B cell (primary cell): Measurements from ENCODE around the gene SIK3. TPM values are rescaled to one million over a fixed set of nuclear protein-coding genes. Genes with fewer than 3 reads are reported as not detected.

ENCODE experiments used
- ATAC-seq: fragments of 200-7000 bp; cut with Tn5 transposase; one replicate; pipeline ENCODE4 v1.10.0; 2021; ENCODE audit warnings: low read depth, mild to moderate bottlenecking, moderate number of reproducible peaks, moderate library complexity
- CTCF ChIA-PET: fragments of 350-600 bp; sonication (Branson Sonifier 250); formaldehyde crosslinking; loops from one replicate; lab custom pipeline; 2021; ENCODE audit warnings: antibody characterized with exemption, inconsistent platforms; lab: Charles Lee
- POLR2A ChIA-PET: fragments of 350-600 bp; sonication (Branson Sonifier 250); formaldehyde crosslinking; loops from one replicate; lab custom pipeline; 2021; ENCODE audit warnings: antibody characterized with exemption; lab: Charles Lee
- DNase-seq: peaks from one replicate; pipeline ENCODE4 v3.0.0; 2013
- H2AFZ ChIP-seq: 2 replicates; pipeline ENCODE4 v1.6.1; 2012; ENCODE audit warnings: mild to moderate bottlenecking, low read depth, low read length; ENCODE audit not compliant: insufficient read depth, poor library complexity, severe bottlenecking
- H3K27ac ChIP-seq, 2 donors: 1 replicate in 1 of 2; 2 replicates in 1 of 2; pipeline ENCODE4 v1.5.1; 2012 to 2013; ENCODE audit warnings: low read length in 2 of 2, mild to moderate bottlenecking in 2 of 2, moderate library complexity in 1 of 2
- H3K27me3 ChIP-seq, 4 experiments: fragments of 200-600 bp in 1 of 4; sonication (generic) in 1 of 4; replicated peaks in 1 of 4; 1 replicate in 2 of 4; 2 replicates in 2 of 4; pipeline versions ENCODE4 v1.6.1 to v1.7.0; 2013 to 2016; ENCODE audit warnings: low read length in 3 of 4, mild to moderate bottlenecking in 2 of 4, mixed read lengths in 1 of 4, moderate library complexity in 1 of 4; ENCODE audit not compliant: insufficient read depth in 4 of 4, control insufficient read depth in 3 of 4; ENCODE audit errors: control extremely low read depth in 1 of 4
- H3K36me3 ChIP-seq, 2 experiments: replicated peaks in 1 of 2; 1 replicate in 1 of 2; 2 replicates in 1 of 2; pipeline versions ENCODE4 v1.6.1 to v1.7.1; 2013; ENCODE audit warnings: low read length in 1 of 2; ENCODE audit not compliant: insufficient read depth in 2 of 2, control insufficient read depth in 1 of 2; ENCODE audit errors: control extremely low read depth in 1 of 2, extremely low read depth in 1 of 2
- H3K4me1 ChIP-seq, 2 donors: fragments of 200-600 bp in 1 of 2; sonication (generic) in 1 of 2; 1 replicate in 1 of 2; 2 replicates in 1 of 2; pipeline versions ENCODE4 v1.5.1 to v1.6.1; 2013 to 2017; ENCODE audit warnings: low read length in 2 of 2; ENCODE audit not compliant: control insufficient read depth in 2 of 2, insufficient read depth in 2 of 2
- H3K4me2 ChIP-seq: replicated peaks from 2 replicates; pipeline ENCODE3; 2012; ENCODE audit warnings: mild to moderate bottlenecking, low read depth, low read length; ENCODE audit not compliant: poor library complexity, severe bottlenecking
- H3K4me3 ChIP-seq, 5 experiments: fragments of 200-600 bp in 1 of 5; sonication (generic) in 1 of 5; 1 replicate in 3 of 5; 2 replicates in 2 of 5; pipeline versions ENCODE4 v1.5.1 to v1.7.0; 2011 to 2016; ENCODE audit warnings: low read length in 4 of 5, mild to moderate bottlenecking in 4 of 5, low read depth in 2 of 5, control low read depth in 1 of 5, moderate library complexity in 1 of 5; ENCODE audit not compliant: insufficient read depth in 1 of 5; ENCODE audit errors: control extremely low read depth in 1 of 5, extremely low read depth in 1 of 5
- H3K79me2 ChIP-seq: fragments of 200-600 bp; sonication (generic); one replicate; pipeline ENCODE4 v1.6.0; 2016; ENCODE audit warnings: low read length; ENCODE audit not compliant: control insufficient read depth, insufficient read depth
- H3K9ac ChIP-seq: fragments of 200-600 bp; sonication (generic); 2 replicates; pipeline ENCODE4 v1.6.1; 2017; ENCODE audit warnings: mild to moderate bottlenecking, low read length, moderate library complexity
- H3K9me3 ChIP-seq, 3 donors: one replicate each; pipeline versions ENCODE4 v1.6.1 to v1.7.1; 2013; ENCODE audit warnings: low read length in 2 of 3; ENCODE audit not compliant: control insufficient read depth in 2 of 3, insufficient read depth in 1 of 3; ENCODE audit errors: control extremely low read depth in 1 of 3
- H4K20me1 ChIP-seq: 2 replicates; pipeline ENCODE4 v1.6.0; 2012; ENCODE audit warnings: mild to moderate bottlenecking, low read length; ENCODE audit not compliant: insufficient read depth, control insufficient read depth, poor library complexity, severe bottlenecking
- H3K27ac Mint-ChIP-seq: one replicate; pipeline ENCODE4 v1.8.0; 2021; ENCODE audit warnings: mixed read lengths
- H3K27me3 Mint-ChIP-seq: one replicate; pipeline ENCODE4 v1.8.0; 2021; ENCODE audit warnings: mixed read lengths
- H3K4me1 Mint-ChIP-seq: one replicate; pipeline ENCODE4 v1.8.0; 2021; ENCODE audit warnings: mixed read lengths
- H3K4me3 Mint-ChIP-seq: one replicate; pipeline ENCODE4 v1.8.0; 2021; ENCODE audit warnings: mixed read lengths
- H3K9me3 Mint-ChIP-seq: one replicate; pipeline ENCODE4 v1.8.0; 2022; ENCODE audit warnings: mixed read lengths; ENCODE audit not compliant: insufficient read depth
- CTCF ChIP-seq: fragments of 200-600 bp; IDR thresholded peaks from one replicate; pipeline ENCODE4 v1.8.0; 2022; ENCODE audit warnings: antibody characterized with exemption, mild to moderate bottlenecking
- EZH2 ChIP-seq: IDR thresholded peaks from 2 replicates; pipeline ENCODE4 v1.6.1; 2012; ENCODE audit warnings: borderline replicate concordance, low read depth, mild to moderate bottlenecking, moderate library complexity, low read length; ENCODE audit not compliant: insufficient read depth, poor library complexity, severe bottlenecking
- WGBS: methylation state at CpG from one replicate; pipeline ENCODE4 v1.1.5; 2013; ENCODE audit warnings: missing lambda C conversion rate; ENCODE audit not compliant: insufficient coverage; 5-methylcytosine and 5-hydroxymethylcytosine counted together
- intact Hi-C: fragments of 100-400 bp; cut with micrococcal nuclease; formaldehyde crosslinking; loops from one replicate; pipeline ENCODE4 v1.10.0; 2022
- polyA plus RNA-seq: library from polyadenylated mRNA; depleted of rRNA; stranded (reverse); fragments of >200 nt; gene quantifications from 2 replicates; pipeline ENCODE4 v1.2.3, GENCODE V29; 2012
- total RNA-seq, 2 donors: library from RNA; stranded (reverse); fragments of 120-200 nt in 1 of 2; gene quantifications; 1 replicate in 1 of 2; 2 replicates in 1 of 2; pipeline versions ENCODE4 v1.2.3 to v1.2.4, GENCODE V29; 2013 to 2022

SIK3 gene
- total and polyA plus RNA-seq, 2 donors (not counting 1 experiment from before 2014, with no cell fraction given) = 36.5 to 180 TPM

- Histone ChIP-seq H4K20me1 (no peaks in the 10 kb centered on the region), H3K27me3 (no peaks in the 10 kb centered on the region), H3K4me2 (peak overlapping the region; percentile 76), H3K36me3 (peaks cover 0 to 6% of the 10 kb centered on the region in 2 experiments), H2AFZ (peak overlapping the region; percentile 7), H3K4me3 (peak overlapping the region in 4 of 5 experiments; percentile 14 to 54 (median 40)), H3K4me1 (peaks cover 83 to 88% of the 10 kb centered on the region in 2 donors), H3K27ac (peak overlapping the region; percentile 95 to 96), H3K79me2 (peaks cover 54% of the 10 kb centered on the region), H3K9me3 (peaks cover 0 to 4% (median 0%) of the 10 kb centered on the region in 3 donors), H3K9ac (peak overlapping the region; percentile 59)
- DNase-seq (peak; percentile 44), ATAC-seq (no peak)
- POLR2A ChIA-PET = interaction anchor here (0.6 to 3.2 kb wide), 4 partner anchors 32 to 168 kb away, joined by 3 to 19 read pairs (median 3); partner anchors contain the start of gene SIK3
- WGBS = 8% methylated on average over 1 of the region's 2 CpGs
- peak overlapping the region; percentile 90 for H3K4me3 Mint-ChIP-seq
- no peaks in the 10 kb centered on the region for H3K27me3 Mint-ChIP-seq
- no peaks in the 10 kb centered on the region for H3K9me3 Mint-ChIP-seq
- intact Hi-C loops = loop anchor here (2.0 to 5.0 kb wide), 2 partner anchors 18 to 33 kb away; no protein-coding TSS in a partner anchor
- CTCF ChIA-PET = interaction anchor here (0.7 to 7.6 kb wide), 8 partner anchors 19 to 221 kb away, joined by 3 to 57 read pairs (median 6); partner anchors contain the start of gene SIK3
- H3K4me1 Mint-ChIP-seq = peaks cover 79% of the 10 kb centered on the region
- TF ChIP-seq EZH2 (no peak), CTCF (no peak)
- H3K27ac Mint-ChIP-seq = peak overlapping the region; percentile 96
Observed at GRCh38 chr11:116930586-116930985, 167.6 kb downstream of the SIK3 start.

- TF ChIP-seq EZH2 = no peak
- no peak for TF ChIP-seq CTCF
- intact Hi-C loops = loop anchor here (2.0 to 5.0 kb wide), 2 partner anchors 19 to 33 kb away; no protein-coding TSS in a partner anchor
- peak overlapping the region; percentile 90 for H3K4me3 Mint-ChIP-seq
- H3K4me1 ChIP-seq = peaks cover 87 to 92% of the 10 kb centered on the region in 2 donors
- ATAC-seq (peak; percentile 12), DNase-seq (peak; percentile 45)
- H3K4me1 Mint-ChIP-seq = peaks cover 82% of the 10 kb centered on the region
- peaks cover 0 to 6% of the 10 kb centered on the region in 2 experiments for H3K36me3 ChIP-seq
- peak overlapping the region; percentile 59 for H3K9ac ChIP-seq
- peak overlapping the region; percentile 95 to 96 for H3K27ac ChIP-seq
- ChIA-PET POLR2A (interaction anchor here (0.6 to 3.2 kb wide), 5 partner anchors 14 to 168 kb away, joined by 3 to 19 read pairs (median 3); partner anchors contain the start of gene SIK3), CTCF (interaction anchor here (0.7 to 7.6 kb wide), 9 partner anchors 20 to 215 kb away, joined by 3 to 57 read pairs (median 6); partner anchors contain the start of gene SIK3)
- peaks cover 0 to 4% (median 0%) of the 10 kb centered on the region in 3 donors for H3K9me3 ChIP-seq
- H3K27me3 ChIP-seq = no peaks in the 10 kb centered on the region
- peaks cover 54% of the 10 kb centered on the region for H3K79me2 ChIP-seq
- WGBS = 0% methylated on average over 2 of the region's 4 CpGs
- no peaks in the 10 kb centered on the region for H3K9me3 Mint-ChIP-seq
- H3K4me3 ChIP-seq = peak overlapping the region in 4 of 5 experiments; percentile 14 to 54 (median 40)
- H3K27ac Mint-ChIP-seq = peak overlapping the region; percentile 96
- H3K27me3 Mint-ChIP-seq = no peaks in the 10 kb centered on the region
- H4K20me1 ChIP-seq = no peaks in the 10 kb centered on the region
- H3K4me2 ChIP-seq = peak overlapping the region; percentile 76
- peak overlapping the region; percentile 7 for H2AFZ ChIP-seq
Observed at GRCh38 chr11:116930177-116930576, 168.1 kb downstream of the SIK3 start.
